CD4-positive, alpha-beta T cell treated with Interferon alpha-2 for 1 hour (primary cell): ENCODE measurements around the gene PXMP4.

Experiments
- DNase-seq, 2 donors: peaks; one replicate each; pipeline ENCODE4 v3.0.0-alpha.2; 2020 to 2022

Gene PXMP4

DNA sequence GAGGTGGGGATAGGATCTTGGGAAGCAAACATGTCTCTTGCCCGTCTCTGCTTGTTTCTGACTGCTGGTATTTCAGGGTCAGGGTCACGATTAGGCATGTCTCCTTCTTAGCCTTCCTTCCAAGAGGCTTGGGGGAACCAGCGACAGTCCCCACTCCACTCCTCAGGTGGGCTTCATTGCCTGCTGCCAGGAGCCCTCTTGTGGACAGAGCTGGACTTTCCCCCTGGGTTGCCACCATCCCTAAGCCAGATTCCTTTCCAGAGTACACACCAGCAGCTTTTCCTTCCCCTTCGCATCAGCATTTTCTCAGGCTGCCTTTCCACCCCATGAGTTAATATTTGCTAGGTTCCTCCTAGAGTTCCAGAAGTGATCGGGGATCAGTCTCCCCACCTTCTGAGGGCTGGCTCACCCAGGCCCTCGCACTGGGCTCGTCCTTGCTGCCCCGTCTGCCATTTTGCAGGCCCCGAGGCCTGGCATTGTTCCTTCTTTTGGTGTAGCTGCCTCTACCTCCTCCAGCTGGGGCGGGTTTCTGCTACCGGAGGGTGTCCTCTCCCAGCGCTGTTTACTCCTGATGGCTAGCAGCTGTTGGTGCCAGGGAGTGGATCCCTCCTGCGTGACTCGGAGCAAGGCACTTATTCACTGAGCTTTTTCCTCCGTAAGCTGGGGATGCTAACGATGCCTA lies 66.8 kb downstream of the PXMP4 start:
- peak; percentile 48 to 52 for DNase-seq
